SH-SY5Y (cell line): ENCODE results near the gene NUFIP1.

Source experiments
- GATA2 ChIP-seq: IDR thresholded peaks from 2 replicates; pipeline ENCODE4 v1.6.1; 2011; ENCODE audit warnings: mild to moderate bottlenecking, low read depth, low read length
- GATA3 ChIP-seq: IDR thresholded peaks from 2 replicates; pipeline ENCODE4 v1.6.1; 2011; ENCODE audit warnings: low read depth, mild to moderate bottlenecking, low read length, moderate library complexity

- TF ChIP-seq GATA2 (no peak), GATA3 (no peak)
These were observed 70.8 kb downstream of the NUFIP1 start for GRCh38 chr13:44918326-44919103.
